ENCODE measurements around the gene GRM8. TPM values are rescaled to one million over a fixed set of nuclear protein-coding genes. Genes with fewer than 3 reads are reported as not detected.
A peak's percentile ranks its signal among the peaks of the same experiment; 100 is the strongest.

GRM8 gene
- polyA plus RNA-seq, 1 donor from 2014 or later = 1.5 TPM

GRCh38 chr7:126723966-126724544, 528.7 kb downstream of the GRM8 start:
- Histone ChIP-seq H3K36me3 (ENCODE audit: insufficient read depth, low read length) (no peaks in the 10 kb centered on the region), H3K27ac (ENCODE audit: low read length) (no peak overlapping the region), H3K9ac (ENCODE audit: low read length) (no peak overlapping the region), H3K4me3 (ENCODE audit: low read length) (no peak overlapping the region), H3K79me2 (replicated peaks; ENCODE audit: insufficient read depth, low read length) (no peaks in the 10 kb centered on the region), H3K9me3 (ENCODE audit: low read length) (no peaks in the 10 kb centered on the region), H3F3A (ENCODE audit: insufficient read depth, low read length, poor library complexity, severe bottlenecking) (no peaks in the 10 kb centered on the region), H2AFZ (ENCODE audit: low read depth, low read length) (no peak overlapping the region), H4K20me1 (ENCODE audit: insufficient read depth) (no peaks in the 10 kb centered on the region), H3K27me3 (ENCODE audit: insufficient read depth, low read depth, low read length) (no peaks in the 10 kb centered on the region), H3K4me2 (ENCODE audit: low read length) (no peak overlapping the region), H3K9me2 (ENCODE audit: insufficient read depth, low read length) (no peaks in the 10 kb centered on the region)
- TF ChIP-seq REST (IDR thresholded peaks at IDR 0.05; ENCODE audit: borderline replicate concordance) (peak; percentile 27), EZH2 (IDR thresholded peaks at IDR 0.05; ENCODE audit: borderline replicate concordance, insufficient read depth, low read length, poor library complexity, severe bottlenecking) (no peak), EP300 (conservative IDR thresholded peaks at IDR 0.05; ENCODE audit: poor library complexity, severe bottlenecking) (peak; percentile 9), POLR2AphosphoS5 (IDR thresholded peaks at IDR 0.05) (peak; percentile 33)

- Histone ChIP-seq H3F3A (ENCODE audit: insufficient read depth, low read length, poor library complexity, severe bottlenecking) (no peaks in the 10 kb centered on the region), H3K79me2 (replicated peaks; ENCODE audit: insufficient read depth, low read length) (no peaks in the 10 kb centered on the region), H3K27ac (ENCODE audit: low read length) (no peak overlapping the region), H3K4me2 (ENCODE audit: low read length) (no peak overlapping the region), H3K36me3 (ENCODE audit: insufficient read depth, low read length) (no peaks in the 10 kb centered on the region), H3K9me2 (ENCODE audit: insufficient read depth, low read length) (no peaks in the 10 kb centered on the region), H3K9ac (ENCODE audit: low read length) (no peak overlapping the region), H4K20me1 (ENCODE audit: insufficient read depth) (no peaks in the 10 kb centered on the region), H3K27me3 (ENCODE audit: insufficient read depth, low read depth, low read length) (no peaks in the 10 kb centered on the region), H3K9me3 (ENCODE audit: low read length) (no peaks in the 10 kb centered on the region), H2AFZ (ENCODE audit: low read depth, low read length) (no peak overlapping the region), H3K4me3 (ENCODE audit: low read length) (no peak overlapping the region)
- no peak for TF ChIP-seq EP300 (conservative IDR thresholded peaks at IDR 0.05; ENCODE audit: poor library complexity, severe bottlenecking)
- no peak for TF ChIP-seq RAD21 (conservative IDR thresholded peaks at IDR 0.05)
- TF ChIP-seq TAF1 (IDR thresholded peaks at IDR 0.05; ENCODE audit: low read depth) = no peak
- TF ChIP-seq CTCF (IDR thresholded peaks at IDR 0.05; ENCODE audit: poor library complexity, severe bottlenecking) = no peak
- TF ChIP-seq REST (IDR thresholded peaks at IDR 0.05; ENCODE audit: borderline replicate concordance) = no peak
- TF ChIP-seq EZH2 (IDR thresholded peaks at IDR 0.05; ENCODE audit: borderline replicate concordance, insufficient read depth, low read length, poor library complexity, severe bottlenecking) = no peak
- no peak for TF ChIP-seq POLR2AphosphoS5 (IDR thresholded peaks at IDR 0.05)
- no peak for TF ChIP-seq SMC3 (conservative IDR thresholded peaks at IDR 0.05; ENCODE audit: poor library complexity)
- TF ChIP-seq MXI1 (conservative IDR thresholded peaks at IDR 0.05; ENCODE audit: poor library complexity, severe bottlenecking) = no peak
These were observed 532.5 kb downstream of the GRM8 start for GRCh38 chr7:126720232-126720631.

Data from neural cell (in vitro differentiated cells).